H9 (cell line): Measurements from ENCODE around the gene NFASC. TPM values are rescaled to one million over a fixed set of nuclear protein-coding genes. Genes with fewer than 3 reads are reported as not detected.

ENCODE experiments used
- DNase-seq: peaks from one replicate; pipeline ENCODE4 v3.0.0-alpha.2; 2017
- H2AFZ ChIP-seq: one replicate; pipeline ENCODE4 v1.6.1; 2013; ENCODE audit warnings: mild to moderate bottlenecking, low read length, control low read depth, moderate library complexity
- H2AK5ac ChIP-seq: 2 replicates; pipeline ENCODE4 v1.6.1; 2013; ENCODE audit warnings: low read length, control low read depth, mixed read lengths; ENCODE audit not compliant: insufficient read length
- H2BK120ac ChIP-seq: one replicate; pipeline ENCODE4 v1.6.1; 2013; ENCODE audit warnings: low read depth, mild to moderate bottlenecking, low read length, control low read depth, inconsistent platforms; ENCODE audit not compliant: poor library complexity, severe bottlenecking
- H2BK12ac ChIP-seq: 2 replicates; pipeline ENCODE4 v1.6.1; 2013; ENCODE audit warnings: low read length, control low read depth, mixed read lengths, low read depth; ENCODE audit not compliant: insufficient read length
- H2BK15ac ChIP-seq: 2 replicates; pipeline ENCODE4 v1.6.1; 2013; ENCODE audit warnings: low read depth, low read length, control low read depth
- H2BK20ac ChIP-seq: one replicate; pipeline ENCODE4 v1.6.1; 2013; ENCODE audit warnings: low read depth, mild to moderate bottlenecking, low read length, control low read depth, inconsistent platforms; ENCODE audit not compliant: poor library complexity, severe bottlenecking
- H2BK5ac ChIP-seq: 2 replicates; pipeline ENCODE4 v1.6.1; 2013; ENCODE audit warnings: low read length, control low read depth, mixed read lengths; ENCODE audit not compliant: insufficient read length
- H3K14ac ChIP-seq: 2 replicates; pipeline ENCODE4 v1.6.1; 2013; ENCODE audit warnings: low read length, control low read depth; ENCODE audit not compliant: insufficient read depth
- H3K18ac ChIP-seq: 2 replicates; pipeline ENCODE4 v1.6.1; 2013; ENCODE audit warnings: low read depth, mild to moderate bottlenecking, mixed read lengths, low read length, control low read depth; ENCODE audit not compliant: insufficient read length
- H3K23ac ChIP-seq: 2 replicates; pipeline ENCODE4 v1.6.1; 2013; ENCODE audit warnings: low read length, control low read depth, mixed read lengths, low read depth; ENCODE audit not compliant: insufficient read length
- H3K23me2 ChIP-seq: 2 replicates; pipeline ENCODE4 v1.6.1; 2013; ENCODE audit warnings: low read depth, mild to moderate bottlenecking, mixed read lengths, low read length, control low read depth; ENCODE audit not compliant: insufficient read length, poor library complexity, severe bottlenecking
- H3K27ac ChIP-seq: 2 replicates; pipeline ENCODE4 v1.5.1; 2013; ENCODE audit warnings: low read length, control low read depth, mixed read lengths, low read depth; ENCODE audit not compliant: insufficient read length
- H3K27me3 ChIP-seq: 2 replicates; pipeline ENCODE4 v1.6.1; 2013; ENCODE audit warnings: low read length, control low read depth, inconsistent platforms; ENCODE audit not compliant: insufficient read depth
- H3K4ac ChIP-seq: 2 replicates; pipeline ENCODE4 v1.6.1; 2013; ENCODE audit warnings: low read depth, mild to moderate bottlenecking, control low read depth, inconsistent platforms, low read length, moderate library complexity
- H3K4me1 ChIP-seq: 2 replicates; pipeline ENCODE4 v1.6.1; 2013; ENCODE audit warnings: low read length, control low read depth, inconsistent platforms; ENCODE audit not compliant: insufficient read depth
- H3K4me2 ChIP-seq: 2 replicates; pipeline ENCODE4 v1.6.1; 2013; ENCODE audit warnings: low read length, control low read depth, mixed read lengths; ENCODE audit not compliant: insufficient read length, insufficient read depth
- H3K56ac ChIP-seq: 2 replicates; pipeline ENCODE4 v1.6.1; 2013; ENCODE audit warnings: low read depth, mild to moderate bottlenecking, mixed read lengths, low read length, control low read depth; ENCODE audit not compliant: insufficient read length
- H3K79me1 ChIP-seq: 2 replicates; pipeline ENCODE4 v1.6.1; 2013; ENCODE audit warnings: low read depth, mild to moderate bottlenecking, moderate library complexity, low read length, control low read depth, inconsistent platforms; ENCODE audit not compliant: insufficient read depth, poor library complexity, severe bottlenecking
- H3K79me2 ChIP-seq: 2 replicates; pipeline ENCODE4 v1.6.1; 2013; ENCODE audit warnings: low read length, control low read depth, inconsistent platforms; ENCODE audit not compliant: insufficient read depth
- H3K9ac ChIP-seq: 2 replicates; pipeline ENCODE4 v1.6.1; 2013; ENCODE audit warnings: low read length, control low read depth, mixed read lengths; ENCODE audit not compliant: insufficient read length; ENCODE audit errors: extremely low read depth
- H3K9me3 ChIP-seq: one replicate; pipeline ENCODE4 v1.6.1; 2013; ENCODE audit warnings: low read depth, low read length, inconsistent platforms; ENCODE audit not compliant: control insufficient read depth
- H3T11ph ChIP-seq: one replicate; pipeline ENCODE4 v1.6.1; 2013; ENCODE audit warnings: mild to moderate bottlenecking, low read length, control low read depth, inconsistent platforms
- H4K20me1 ChIP-seq: one replicate; pipeline ENCODE4 v1.6.1; 2013; ENCODE audit not compliant: control insufficient read depth, insufficient read length, insufficient read depth
- H4K5ac ChIP-seq: 2 replicates; pipeline ENCODE4 v1.6.1; 2013; ENCODE audit warnings: low read depth, mild to moderate bottlenecking, mixed read lengths, low read length, control low read depth; ENCODE audit not compliant: insufficient read length
- H4K8ac ChIP-seq: replicated peaks from 2 replicates; pipeline ENCODE4 v1.6.1; 2013; ENCODE audit warnings: low read length, control low read depth, mixed read lengths, low read depth; ENCODE audit not compliant: insufficient read length
- H4K91ac ChIP-seq: 2 replicates; pipeline ENCODE4 v1.6.1; 2013; ENCODE audit warnings: low read depth, mild to moderate bottlenecking, moderate library complexity, mixed read lengths, low read length, control low read depth; ENCODE audit not compliant: insufficient read length
- H3K27ac Mint-ChIP-seq, 3 experiments: 2 replicates in 2 of 3; 3 replicates in 1 of 3; pipeline ENCODE4 v1.8.0; 2020 to 2021; ENCODE audit warnings: mixed read lengths in 3 of 3, mild to moderate bottlenecking in 1 of 3, moderate library complexity in 1 of 3
- H3K27me3 Mint-ChIP-seq: 2 replicates; pipeline ENCODE4 v1.8.0; 2021; ENCODE audit warnings: low read depth, mild to moderate bottlenecking, moderate library complexity, mixed read lengths
- H3K36me3 Mint-ChIP-seq, 3 experiments: 2 replicates in 2 of 3; 3 replicates in 1 of 3; pipeline ENCODE4 v1.8.0; 2020 to 2021; ENCODE audit warnings: low read depth in 3 of 3, mixed read lengths in 3 of 3; ENCODE audit not compliant: insufficient read depth in 1 of 3
- H3K4me1 Mint-ChIP-seq, 2 experiments: 2 replicates each; pipeline ENCODE4 v1.8.0; 2020; ENCODE audit warnings: mixed read lengths in 2 of 2
- H3K4me3 Mint-ChIP-seq, 2 experiments: 2 replicates in 1 of 2; 3 replicates in 1 of 2; pipeline ENCODE4 v1.8.0; 2020 to 2021; ENCODE audit warnings: mild to moderate bottlenecking in 2 of 2, mixed read lengths in 2 of 2, moderate library complexity in 1 of 2
- H3K9me3 Mint-ChIP-seq, 2 experiments: 2 replicates in 1 of 2; 3 replicates in 1 of 2; pipeline ENCODE4 v1.8.0; 2020; ENCODE audit warnings: mild to moderate bottlenecking in 2 of 2, mixed read lengths in 2 of 2, moderate library complexity in 1 of 2
- CTCF ChIP-seq: fragments of 200-600 bp; sonication (generic); conservative IDR thresholded peaks from 3 replicates; pipeline ENCODE4 v1.8.0; 2021; ENCODE audit warnings: antibody characterized with exemption, mild to moderate bottlenecking
- WGBS: extraction: QIAGEN DNeasy Blood & Tissue Kit; methylation state at CpG from one replicate; pipeline ENCODE4 v1.1.7; 2013; ENCODE audit warnings: missing lambda C conversion rate, low lambda C conversion rate, mixed read lengths; ENCODE audit not compliant: insufficient read length; ENCODE audit errors: extremely low coverage; 5-methylcytosine and 5-hydroxymethylcytosine counted together
- total RNA-seq: library from RNA; stranded (reverse); gene quantifications from 2 replicates; pipeline ENCODE4 v1.2.1, GENCODE V29; 2021

NFASC gene
- total RNA-seq, 1 experiment from 2014 or later = 5.0 TPM

GRCh38 chr1:205004351-205004750 lies 133.7 kb downstream of the NFASC start:
- no peaks in the 10 kb centered on the region for H3K79me1 ChIP-seq
- H3K4ac ChIP-seq = no peak overlapping the region
- Mint-ChIP-seq H3K4me1 (peaks cover 25 to 26% of the 10 kb centered on the region in 2 experiments), H3K36me3 (no peaks in the 10 kb centered on the region), H3K27me3 (peaks cover 49% of the 10 kb centered on the region), H3K27ac (no peak overlapping the region), H3K4me3 (no peak overlapping the region), H3K9me3 (no peaks in the 10 kb centered on the region)
- WGBS = no CpG with 5 or more reads among the region's 3 CpGs
- H2BK120ac ChIP-seq = no peak overlapping the region
- H2BK20ac ChIP-seq = no peak overlapping the region
- H2BK12ac ChIP-seq = no peak overlapping the region
- H2BK5ac ChIP-seq = no peak overlapping the region
- H4K91ac ChIP-seq = no peak overlapping the region
- no peaks in the 10 kb centered on the region for H4K20me1 ChIP-seq
- no peaks in the 10 kb centered on the region for H3K23me2 ChIP-seq
- H3K23ac ChIP-seq = no peak overlapping the region
- H4K8ac ChIP-seq = no peak overlapping the region
- H3T11ph ChIP-seq = no peak overlapping the region
- H2AK5ac ChIP-seq = no peak overlapping the region
- no peaks in the 10 kb centered on the region for H3K27me3 ChIP-seq
- H3K4me2 ChIP-seq = no peak overlapping the region
- no peak for TF ChIP-seq CTCF
- no peak overlapping the region for H3K56ac ChIP-seq
- DNase-seq = no peak
- no peak overlapping the region for H3K27ac ChIP-seq
- no peaks in the 10 kb centered on the region for H3K79me2 ChIP-seq
- H2AFZ ChIP-seq = no peak overlapping the region
- peaks cover 3% of the 10 kb centered on the region; the same call in 1 of the 2 replicates for H3K4me1 ChIP-seq
- no peak overlapping the region for H3K9ac ChIP-seq
- no peak overlapping the region for H2BK15ac ChIP-seq
- H3K9me3 ChIP-seq = no peaks in the 10 kb centered on the region
- H3K18ac ChIP-seq = no peak overlapping the region
- no peak overlapping the region for H4K5ac ChIP-seq
- no peak overlapping the region for H3K14ac ChIP-seq
